Ectodermal cell (in vitro differentiated cells): ENCODE results near the gene MUC20.
"Not testable (repeated sequence)": the region's sequence is repeated elsewhere in the genome, so short reads cannot be mapped to it uniquely, and the experiment has no call there.

Experiments used
- H3K27ac ChIP-seq: 2 replicates; pipeline ENCODE4 v1.7.0; 2013; ENCODE audit warnings: mild to moderate bottlenecking, low read depth, low read length; ENCODE audit not compliant: insufficient read depth, poor library complexity, severe bottlenecking
- H3K27me3 ChIP-seq: 2 replicates; pipeline ENCODE4 v1.7.0; 2013; ENCODE audit warnings: mild to moderate bottlenecking, low read length; ENCODE audit not compliant: insufficient read depth, control insufficient read depth, poor library complexity, severe bottlenecking
- H3K36me3 ChIP-seq: one replicate; pipeline ENCODE4 v1.7.0; 2013; ENCODE audit warnings: low read length; ENCODE audit not compliant: control insufficient read depth, insufficient read depth
- H3K4me1 ChIP-seq: one replicate; pipeline ENCODE4 v1.7.0; 2013; ENCODE audit warnings: low read length; ENCODE audit not compliant: control insufficient read depth, insufficient read depth
- H3K4me3 ChIP-seq: 2 replicates; pipeline ENCODE4 v1.7.0; 2013; ENCODE audit warnings: low read depth, low read length, control low read depth; ENCODE audit not compliant: insufficient read depth
- H3K9me3 ChIP-seq: 2 replicates; pipeline ENCODE4 v1.7.0; 2013; ENCODE audit warnings: mild to moderate bottlenecking, low read length, moderate library complexity; ENCODE audit not compliant: control insufficient read depth
- WGBS, 2 experiments: methylation state at CpG; one replicate each; pipeline ENCODE4 v1.1.7; 2013; ENCODE audit warnings: missing lambda C conversion rate in 2 of 2; 5-methylcytosine and 5-hydroxymethylcytosine counted together

MUC20 gene

GRCh38 chr3:195763843-195764825, 43.4 kb downstream of the MUC20 start:
- Histone ChIP-seq H3K36me3 (no peaks in the 10 kb centered on the region), H3K4me3 (no peak overlapping the region), H3K9me3 (no peaks in the 10 kb centered on the region), H3K27me3 (peaks cover 6% of the 10 kb centered on the region), H3K27ac (no peak overlapping the region), H3K4me1 (no peaks in the 10 kb centered on the region)
- WGBS, 2 experiments: 90% methylated on average over 26 of the region's 26 CpGs

DNA sequence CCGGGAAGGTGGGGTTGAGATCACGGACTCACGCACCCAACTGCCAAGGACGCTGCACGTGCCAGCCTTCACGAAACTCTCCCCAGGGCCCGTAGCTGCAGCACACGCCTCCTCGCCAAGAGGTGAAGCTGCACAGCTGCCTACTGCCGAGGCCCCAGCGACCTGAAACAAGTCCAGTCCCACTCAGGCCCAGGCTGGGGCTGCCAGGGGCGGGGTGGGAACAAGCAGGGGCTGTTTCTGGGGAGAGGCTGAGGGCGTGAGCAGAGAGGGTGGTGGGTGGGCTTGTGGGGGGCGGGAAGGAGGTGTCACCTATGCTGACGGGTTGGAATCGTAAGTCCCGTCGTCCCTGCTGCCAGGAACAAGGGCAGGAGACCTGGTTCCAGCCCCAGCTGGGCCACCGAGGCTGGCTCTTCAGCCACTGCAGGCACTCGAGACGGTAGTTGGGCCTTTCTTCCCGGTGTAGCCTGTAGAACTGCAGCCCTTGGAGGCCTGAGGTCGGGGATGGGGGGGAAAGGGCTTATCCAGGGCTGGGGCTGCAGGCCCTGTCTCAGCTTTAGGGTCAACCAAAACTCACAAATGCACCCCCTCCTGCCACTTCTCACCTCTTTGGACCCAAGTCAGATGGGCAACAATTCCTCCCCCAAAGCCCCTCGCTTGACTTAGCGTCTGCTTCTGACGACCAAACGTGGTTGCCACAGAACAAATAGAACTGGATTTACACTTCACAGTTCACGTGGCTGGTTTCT, 44.4 kb downstream of the MUC20 start:
- Histone ChIP-seq H3K4me1 (no peaks in the 10 kb centered on the region), H3K9me3 (no peaks in the 10 kb centered on the region), H3K27ac (no peak overlapping the region), H3K36me3 (no peaks in the 10 kb centered on the region), H3K4me3 (no peak overlapping the region), H3K27me3 (peaks cover 6% of the 10 kb centered on the region)
- 93 to 94% methylated on average over 28 of the region's 28 CpGs for WGBS, 2 experiments

GRCh38 chr3:195766671-195767070, 45.9 kb downstream of the MUC20 start:
- H3K27me3 ChIP-seq: peaks cover 6% of the 10 kb centered on the region
- H3K4me1 ChIP-seq: no peaks in the 10 kb centered on the region
- no peak overlapping the region for H3K4me3 ChIP-seq
- H3K9me3 ChIP-seq: no peaks in the 10 kb centered on the region
- H3K36me3 ChIP-seq: no peaks in the 10 kb centered on the region
- H3K27ac ChIP-seq: no peak overlapping the region
- WGBS, 2 experiments: 94 to 97% methylated on average over 14 of the region's 14 CpGs

DNA sequence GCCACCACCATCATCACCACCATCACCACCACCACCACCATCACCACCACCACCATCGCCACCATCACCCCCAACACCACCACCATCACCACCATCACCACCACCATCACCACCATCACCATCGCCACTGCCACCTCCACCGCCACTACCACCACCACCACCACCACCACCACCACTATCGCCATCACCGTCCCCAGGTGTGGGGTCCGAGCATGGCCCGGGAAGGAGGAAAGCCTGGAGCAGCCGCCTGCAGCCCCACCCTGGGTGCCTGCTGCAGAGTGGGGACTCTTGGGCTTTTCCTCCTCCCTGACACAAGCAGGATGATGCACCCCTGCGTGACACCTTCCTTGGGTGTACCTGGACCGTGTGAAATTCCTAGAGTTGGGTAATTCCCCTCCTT, 47.0 kb downstream of the MUC20 start:
- H3K36me3 ChIP-seq: no peaks in the 10 kb centered on the region
- H3K4me3 ChIP-seq: no peak overlapping the region
- no peaks in the 10 kb centered on the region for H3K9me3 ChIP-seq
- H3K4me1 ChIP-seq: no peaks in the 10 kb centered on the region
- H3K27ac ChIP-seq: no peak overlapping the region
- H3K27me3 ChIP-seq: no peaks in the 10 kb centered on the region
- 75 to 76% methylated on average over 10 of the region's 10 CpGs for WGBS, 2 experiments

GRCh38 chr3:195768414-195768813, 47.6 kb downstream of the MUC20 start:
- Histone ChIP-seq H3K4me1 (no peaks in the 10 kb centered on the region), H3K9me3 (no peaks in the 10 kb centered on the region), H3K27ac (no peak overlapping the region), H3K27me3 (no peaks in the 10 kb centered on the region), H3K4me3 (no peak overlapping the region), H3K36me3 (no peaks in the 10 kb centered on the region)
- WGBS, 2 experiments: 91 to 92% methylated on average over 6 of the region's 6 CpGs

DNA sequence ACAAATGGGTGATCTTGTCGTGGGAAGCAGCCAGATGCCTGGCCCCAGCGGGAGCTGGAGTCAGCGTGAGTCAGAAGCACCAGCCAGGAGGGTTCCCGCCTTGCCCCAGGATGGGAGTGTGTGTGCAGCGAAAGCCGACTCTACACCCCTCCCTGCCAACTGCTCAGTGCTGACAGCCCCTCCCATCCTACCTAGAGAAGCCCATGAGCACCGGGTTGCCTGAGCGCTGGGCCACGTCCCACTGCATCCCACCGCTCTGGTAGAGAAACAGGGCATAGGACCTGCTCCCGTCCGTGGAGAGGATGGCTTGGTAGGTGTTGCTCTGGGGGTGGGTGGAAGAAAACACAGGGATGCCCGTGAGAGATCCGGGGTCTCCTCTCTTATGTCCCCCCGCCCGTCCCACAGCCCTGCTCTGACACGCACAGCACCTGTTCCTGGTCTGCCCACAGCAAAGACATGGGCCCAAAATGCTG, 48.1 kb downstream of the MUC20 start:
- no peak overlapping the region for H3K4me3 ChIP-seq
- 88% methylated on average over 17 of the region's 17 CpGs for WGBS, 2 experiments
- H3K4me1 ChIP-seq: no peaks in the 10 kb centered on the region

GRCh38 chr3:195769551-195769950, 48.8 kb downstream of the MUC20 start:
- H3K4me1 ChIP-seq: no peaks in the 10 kb centered on the region
- no peaks in the 10 kb centered on the region for H3K36me3 ChIP-seq
- no peaks in the 10 kb centered on the region for H3K27me3 ChIP-seq
- 95% methylated on average over 10 of the region's 10 CpGs for WGBS, 2 experiments
- H3K9me3 ChIP-seq: no peaks in the 10 kb centered on the region
- H3K4me3 ChIP-seq: no peak overlapping the region
- no peak overlapping the region for H3K27ac ChIP-seq

More for the DNA sequence above, 48.1 kb downstream of the MUC20 start:
- Histone ChIP-seq H3K27ac (no peak overlapping the region), H3K27me3 (no peaks in the 10 kb centered on the region), H3K36me3 (no peaks in the 10 kb centered on the region), H3K9me3 (no peaks in the 10 kb centered on the region)

- Histone ChIP-seq H3K27me3 (no peaks in the 10 kb centered on the region), H3K36me3 (no peaks in the 10 kb centered on the region), H3K4me1 (no peaks in the 10 kb centered on the region), H3K27ac (no peak overlapping the region), H3K4me3 (no peak overlapping the region), H3K9me3 (no peaks in the 10 kb centered on the region)
- 92% methylated on average over 16 of the region's 16 CpGs for WGBS, 2 experiments
These were observed 49.5 kb downstream of the MUC20 start for GRCh38 chr3:195770081-195770840.

DNA sequence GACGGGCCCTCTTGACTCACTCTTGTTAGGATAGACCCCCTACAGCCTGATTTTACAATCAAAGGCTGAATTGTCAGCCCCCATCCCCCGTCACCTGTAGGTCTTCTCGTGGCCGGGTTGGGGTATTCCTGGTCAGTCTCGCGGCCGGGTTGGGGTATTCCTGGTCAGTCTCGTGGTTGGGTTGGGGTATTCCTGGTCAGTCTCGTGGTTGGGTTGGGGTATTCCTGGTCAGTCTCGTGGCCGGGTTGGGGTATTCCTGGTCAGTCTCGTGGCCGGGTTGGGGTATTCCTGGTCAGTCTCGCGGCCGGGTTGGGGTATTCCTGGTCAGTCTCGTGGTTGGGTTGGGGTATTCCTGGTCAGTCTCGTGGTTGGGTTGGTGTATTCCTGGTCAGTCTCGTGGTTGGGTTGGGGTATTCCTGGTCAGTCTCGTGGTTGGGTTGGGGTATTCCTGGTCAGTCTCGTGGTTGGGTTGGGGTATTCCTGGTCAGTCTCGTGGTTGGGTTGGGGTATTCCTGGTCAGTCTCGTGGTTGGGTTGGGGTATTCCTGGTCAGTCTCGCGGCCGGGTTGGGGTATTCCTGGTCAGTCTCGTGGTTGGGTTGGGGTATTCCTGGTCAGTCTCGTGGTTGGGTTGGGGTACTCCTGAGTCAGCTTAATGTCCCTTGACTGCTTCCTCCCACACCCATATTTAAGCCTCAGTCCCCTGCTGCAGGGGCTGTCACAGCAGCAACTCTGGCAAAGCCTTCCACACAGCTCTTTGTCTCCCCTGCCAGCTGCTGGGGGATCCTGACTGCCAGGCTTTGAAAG, 50.3 kb downstream of the MUC20 start:
- H3K27ac ChIP-seq, H3K27me3 ChIP-seq, H3K4me1 ChIP-seq, H3K4me3 ChIP-seq, H3K9me3 ChIP-seq, H3K36me3 ChIP-seq: not testable (repeated sequence)
- WGBS, 2 experiments: 93 to 95% methylated on average over 16 to 22 of the region's 28 CpGs
